Measurements from ENCODE around the gene INAFM2. TPM values are rescaled to one million over a fixed set of nuclear protein-coding genes. Genes with fewer than 3 reads are reported as not detected.

INAFM2 gene
- total and polyA plus RNA-seq, 4 experiments from 2014 or later: 0.08 to 7.5 (median 5.0) TPM

Other genes with a start within 250 kb of the INAFM2 start
- 10 to 100 TPM; 13.3 to 13.7 TPM for gene BMF, start 214.8 kb upstream of the INAFM2 start, total RNA-seq
- gene BMF, start 214.8 kb upstream of the INAFM2 start, polyA plus RNA-seq: under 1 TPM; 0.55 to 0.99 TPM
- gene BUB1B, start 162.6 kb upstream of the INAFM2 start, total RNA-seq: under 1 TPM; 0.55 to 0.89 TPM
- gene BUB1B, start 162.6 kb upstream of the INAFM2 start, polyA plus RNA-seq: under 1 TPM in 1 of 2 donors, not detected in 1; 0.40 TPM
- under 1 TPM in 1 of 2 experiments, not detected in 1; 0.67 TPM for gene PAK6, start 84.6 kb upstream of the INAFM2 start, total RNA-seq
- gene PAK6, start 84.6 kb upstream of the INAFM2 start, polyA plus RNA-seq: 1 to 10 TPM in 1 of 2 donors, under 1 TPM in 1; 0.53 to 1.7 TPM
- gene ANKRD63, start 40.6 kb upstream of the INAFM2 start, total RNA-seq: not detected
- not detected for gene ANKRD63, start 40.6 kb upstream of the INAFM2 start, polyA plus RNA-seq
- gene PLCB2, start 15.8 kb upstream of the INAFM2 start, total RNA-seq: 100 to 1,000 TPM; 211 to 219 TPM
- 10 to 100 TPM; 22.6 to 37.5 TPM for gene PLCB2, start 15.8 kb upstream of the INAFM2 start, polyA plus RNA-seq
- gene CCDC9B, start 17.2 kb downstream of the INAFM2 start, total RNA-seq: 1 to 10 TPM; 2.6 to 5.1 TPM
- gene CCDC9B, start 17.2 kb downstream of the INAFM2 start, polyA plus RNA-seq: under 1 TPM in 1 of 2 donors, not detected in 1; 0.53 TPM
- gene PHGR1, start 27.3 kb downstream of the INAFM2 start, total RNA-seq: not detected
- not detected for gene PHGR1, start 27.3 kb downstream of the INAFM2 start, polyA plus RNA-seq
- gene DISP2, start 34.5 kb downstream of the INAFM2 start, total RNA-seq: under 1 TPM; 0.03 to 0.23 TPM
- under 1 TPM in 1 of 2 donors, not detected in 1; 0.05 TPM for gene DISP2, start 34.5 kb downstream of the INAFM2 start, polyA plus RNA-seq
- gene KNSTRN, start 59.0 kb downstream of the INAFM2 start, total RNA-seq: 1 to 10 TPM; 6.8 to 8.8 TPM
- 1 to 10 TPM; 1.0 to 2.5 TPM for gene KNSTRN, start 59.0 kb downstream of the INAFM2 start, polyA plus RNA-seq
- gene IVD, start 82.1 kb downstream of the INAFM2 start, total RNA-seq: 10 to 100 TPM; 56.4 to 62.2 TPM
- 10 to 100 TPM; 25.7 to 26.8 TPM for gene IVD, start 82.1 kb downstream of the INAFM2 start, polyA plus RNA-seq
- 10 to 100 TPM; 47.0 to 49.2 TPM for gene BAHD1, start 117.3 kb downstream of the INAFM2 start, total RNA-seq
- 1 to 10 TPM; 1.5 to 4.6 TPM for gene BAHD1, start 117.3 kb downstream of the INAFM2 start, polyA plus RNA-seq
- 10 to 100 TPM in 1 of 2 experiments, 1 to 10 TPM in 1; 9.1 to 10.5 TPM for gene CHST14, start 147.3 kb downstream of the INAFM2 start, total RNA-seq
- 1 to 10 TPM in 1 of 2 donors, under 1 TPM in 1; 0.64 to 1.5 TPM for gene CHST14, start 147.3 kb downstream of the INAFM2 start, polyA plus RNA-seq
- gene CCDC32, start 241.3 kb downstream of the INAFM2 start, total RNA-seq: 10 to 100 TPM; 31.7 to 32.4 TPM
- gene CCDC32, start 241.3 kb downstream of the INAFM2 start, polyA plus RNA-seq: 10 to 100 TPM; 41.9 to 49.3 TPM
- gene RPUSD2, start 245.6 kb downstream of the INAFM2 start, total RNA-seq: 10 to 100 TPM; 13.6 to 15.1 TPM
- 10 to 100 TPM; 19.4 to 25.0 TPM for gene RPUSD2, start 245.6 kb downstream of the INAFM2 start, polyA plus RNA-seq

All from CD4-positive, alpha-beta memory T cell (primary cell).